Smooth muscle cell (in vitro differentiated cells): ENCODE measurements around the gene TNFRSF18. TPM values are rescaled to one million over a fixed set of nuclear protein-coding genes. Genes with fewer than 3 reads are reported as not detected.

Source experiments
- DNase-seq: peaks from one replicate; lab custom pipeline; 2025; ENCODE audit not compliant: unreplicated experiment; lab: John Stamatoyannopoulos, UW
- H2AFZ ChIP-seq: fragments of 200-600 bp; sonication (generic); 2 replicates; pipeline ENCODE4 v1.6.0; 2016; ENCODE audit warnings: antibody characterized with exemption, low read depth, mild to moderate bottlenecking
- H3F3A ChIP-seq: fragments of 200-600 bp; sonication (generic); 2 replicates; pipeline ENCODE4 v1.6.0; 2017; ENCODE audit warnings: antibody characterized with exemption, low read depth
- H3K27ac ChIP-seq: fragments of 200-600 bp; sonication (generic); 2 replicates; pipeline ENCODE4 v1.5.1; 2016; ENCODE audit warnings: low read depth, mild to moderate bottlenecking
- H3K27me3 ChIP-seq: fragments of 200-600 bp; sonication (generic); 2 replicates; pipeline ENCODE4 v1.6.1; 2016; ENCODE audit warnings: low read depth, mild to moderate bottlenecking
- H3K36me3 ChIP-seq: fragments of 200-600 bp; sonication (generic); 2 replicates; pipeline ENCODE4 v1.5.1; 2016; ENCODE audit warnings: low read depth
- H3K4me1 ChIP-seq: fragments of 200-600 bp; sonication (generic); 2 replicates; pipeline ENCODE4 v1.5.1; 2016; ENCODE audit warnings: low read depth
- H3K4me2 ChIP-seq: fragments of 200-600 bp; sonication (generic); 2 replicates; pipeline ENCODE4 v1.6.0; 2016; ENCODE audit warnings: mild to moderate bottlenecking
- H3K4me3 ChIP-seq: fragments of 200-600 bp; sonication (generic); 2 replicates; pipeline ENCODE4 v1.5.1; 2016; ENCODE audit warnings: mild to moderate bottlenecking
- H3K79me2 ChIP-seq: fragments of 200-600 bp; sonication (generic); 2 replicates; pipeline ENCODE4 v1.6.0; 2016; ENCODE audit warnings: low read depth, mild to moderate bottlenecking
- H3K9ac ChIP-seq: fragments of 200-600 bp; sonication (generic); 2 replicates; pipeline ENCODE4 v1.6.0; 2016; ENCODE audit warnings: low read depth
- H3K9me3 ChIP-seq: fragments of 200-600 bp; sonication (generic); replicated peaks from 2 replicates; pipeline ENCODE4 v1.5.1; 2016; ENCODE audit warnings: low read depth
- H4K20me1 ChIP-seq: fragments of 200-600 bp; sonication (generic); 2 replicates; pipeline ENCODE4 v1.6.0; 2016; ENCODE audit warnings: low read depth
- CTCF ChIP-seq: fragments of 200-600 bp; sonication (generic); IDR thresholded peaks from 2 replicates; pipeline ENCODE4 v1.5.1; 2017; ENCODE audit warnings: borderline replicate concordance, mild to moderate bottlenecking, antibody characterized with exemption; ENCODE audit not compliant: insufficient read depth, poor library complexity, severe bottlenecking
- WGBS: methylation state at CpG from one replicate; pipeline ENCODE4 v1.1.7; 2016; ENCODE audit warnings: low lambda C conversion rate; 5-methylcytosine and 5-hydroxymethylcytosine counted together
- polyA plus RNA-seq: library from polyadenylated mRNA; unstranded; fragments of >200 nt; fragmentation: Nextera tagmentation; extraction: Ambion mirVana; gene quantifications from 2 replicates; pipeline ENCODE4 v1.2.1, GENCODE V29; 2016
- total RNA-seq: library from RNA; depleted of rRNA; stranded (reverse); fragments of >200 nt; gene quantifications from 2 replicates; pipeline ENCODE4 v1.2.3, GENCODE V29; 2014

TNFRSF18 gene
- total and polyA plus RNA-seq, 2 experiments from 2014 or later, result 4.8 to 12.2 TPM

- H3F3A ChIP-seq, result no peaks in the 10 kb centered on the region
- DNase-seq, result no peak
- no peaks in the 10 kb centered on the region for H3K36me3 ChIP-seq
- peaks cover 8% of the 10 kb centered on the region for H3K79me2 ChIP-seq
- no peak for TF ChIP-seq CTCF
- H4K20me1 ChIP-seq, result no peaks in the 10 kb centered on the region
- H2AFZ ChIP-seq, result no peak overlapping the region
- no peaks in the 10 kb centered on the region for H3K9me3 ChIP-seq
- H3K4me1 ChIP-seq, result no peaks in the 10 kb centered on the region
- no peak overlapping the region for H3K27ac ChIP-seq
- no peak overlapping the region for H3K4me2 ChIP-seq
- H3K4me3 ChIP-seq, result no peak overlapping the region
- no peak overlapping the region for H3K9ac ChIP-seq
- no peaks in the 10 kb centered on the region for H3K27me3 ChIP-seq
- WGBS, result 83% methylated on average over 42 of the region's 48 CpGs
These were observed 31.7 kb upstream of the TNFRSF18 start for GRCh38 chr1:1237874-1238701.

GRCh38 chr1:1236945-1237873 lies 30.8 kb upstream of the TNFRSF18 start:
- Histone ChIP-seq H3K9ac (no peak overlapping the region), H3K4me1 (no peaks in the 10 kb centered on the region), H3K36me3 (no peaks in the 10 kb centered on the region), H3K27me3 (no peaks in the 10 kb centered on the region), H3K79me2 (peaks cover 12% of the 10 kb centered on the region), H3K4me2 (no peak overlapping the region), H3K4me3 (no peak overlapping the region), H2AFZ (no peak overlapping the region), H3K27ac (no peak overlapping the region), H4K20me1 (no peaks in the 10 kb centered on the region), H3F3A (no peaks in the 10 kb centered on the region), H3K9me3 (no peaks in the 10 kb centered on the region)
- no peak for DNase-seq
- TF ChIP-seq CTCF, result no peak
- 82% methylated on average over 23 of the region's 34 CpGs for WGBS

- DNase-seq, result no peak
- Histone ChIP-seq H3K79me2 (peaks cover 12% of the 10 kb centered on the region), H3K9me3 (no peaks in the 10 kb centered on the region), H3F3A (no peaks in the 10 kb centered on the region), H3K4me1 (no peaks in the 10 kb centered on the region), H3K36me3 (no peaks in the 10 kb centered on the region), H3K9ac (no peak overlapping the region), H3K27ac (no peak overlapping the region), H4K20me1 (no peaks in the 10 kb centered on the region), H3K27me3 (no peaks in the 10 kb centered on the region), H3K4me2 (no peak overlapping the region), H2AFZ (no peak overlapping the region), H3K4me3 (no peak overlapping the region)
- WGBS, result 91% methylated on average over 16 of the region's 22 CpGs
- no peak for TF ChIP-seq CTCF
These were observed 29.9 kb upstream of the TNFRSF18 start for GRCh38 chr1:1236176-1236763.
